ENCODE results near the gene MTOR. TPM values are rescaled to one million over a fixed set of nuclear protein-coding genes. Genes with fewer than 3 reads are reported as not detected.

MTOR gene
- total and polyA plus RNA-seq, 9 donors: 11.7 to 32.4 (median 21.3) TPM

- WGBS, 3 donors: 53 to 60% (median 59%) methylated on average over 7 of the region's 7 CpGs
- DNase-seq: no peak
- intact Hi-C loops (cut with DNase I): no loop called here
Observed at GRCh38 chr1:11156963-11157362, 105.4 kb downstream of the MTOR start.

DNA sequence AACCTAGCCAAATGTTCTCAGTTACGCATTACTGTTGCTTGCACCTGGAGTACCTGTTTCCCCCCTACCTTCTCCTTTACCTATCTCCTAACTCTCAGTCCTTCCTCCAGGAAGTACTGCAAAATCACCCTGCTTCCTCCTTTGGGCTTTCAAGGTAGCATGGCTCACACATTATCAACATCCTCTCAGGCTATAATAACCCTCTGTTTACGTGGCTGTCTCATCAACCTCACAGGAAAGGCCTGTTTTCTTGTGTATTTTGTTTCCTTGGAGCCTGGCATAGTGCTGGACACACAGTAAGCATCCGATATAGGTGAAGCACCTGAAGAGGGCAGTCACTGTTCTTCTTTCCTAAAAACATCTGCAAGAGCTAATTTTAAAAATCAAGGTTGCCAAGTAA, 105.9 kb downstream of the MTOR start:
- Histone ChIP-seq H3K4me1 (ENCODE audit: insufficient read depth) (peaks cover 28% of the 10 kb centered on the region), H3K27ac (peak overlapping the region in 1 of 2 donors; percentile 38), H3K36me3 (no peaks in the 10 kb centered on the region), H3K27me3 (no peaks in the 10 kb centered on the region), H3K4me3 (no peak overlapping the region), H3K9me3 (no peaks in the 10 kb centered on the region)
- 84 to 90% (median 85%) methylated on average over 3 of the region's 3 CpGs for WGBS, 3 donors
- no peak for TF ChIP-seq EP300 (IDR thresholded peaks at IDR 0.05)
- no peak for TF ChIP-seq POLR2A (IDR thresholded peaks at IDR 0.05)
- TF ChIP-seq, protein P1, sequence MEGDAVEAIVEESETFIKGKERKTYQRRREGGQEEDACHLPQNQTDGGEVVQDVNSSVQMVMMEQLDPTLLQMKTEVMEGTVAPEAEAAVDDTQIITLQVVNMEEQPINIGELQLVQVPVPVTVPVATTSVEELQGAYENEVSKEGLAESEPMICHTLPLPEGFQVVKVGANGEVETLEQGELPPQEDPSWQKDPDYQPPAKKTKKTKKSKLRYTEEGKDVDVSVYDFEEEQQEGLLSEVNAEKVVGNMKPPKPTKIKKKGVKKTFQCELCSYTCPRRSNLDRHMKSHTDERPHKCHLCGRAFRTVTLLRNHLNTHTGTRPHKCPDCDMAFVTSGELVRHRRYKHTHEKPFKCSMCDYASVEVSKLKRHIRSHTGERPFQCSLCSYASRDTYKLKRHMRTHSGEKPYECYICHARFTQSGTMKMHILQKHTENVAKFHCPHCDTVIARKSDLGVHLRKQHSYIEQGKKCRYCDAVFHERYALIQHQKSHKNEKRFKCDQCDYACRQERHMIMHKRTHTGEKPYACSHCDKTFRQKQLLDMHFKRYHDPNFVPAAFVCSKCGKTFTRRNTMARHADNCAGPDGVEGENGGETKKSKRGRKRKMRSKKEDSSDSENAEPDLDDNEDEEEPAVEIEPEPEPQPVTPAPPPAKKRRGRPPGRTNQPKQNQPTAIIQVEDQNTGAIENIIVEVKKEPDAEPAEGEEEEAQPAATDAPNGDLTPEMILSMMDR (IDR thresholded peaks at IDR 0.05): no peak
- intact Hi-C loops (cut with DNase I): no loop called here
- no peak for DNase-seq

More at GRCh38 chr1:11156963-11157362, 105.4 kb downstream of the MTOR start:
- no peaks in the 10 kb centered on the region for H3K9me3 ChIP-seq
- peaks cover 23% of the 10 kb centered on the region for H3K4me1 ChIP-seq (ENCODE audit: insufficient read depth)
- H3K27me3 ChIP-seq: no peaks in the 10 kb centered on the region
- no peak overlapping the region for H3K4me3 ChIP-seq
- H3K36me3 ChIP-seq: no peaks in the 10 kb centered on the region
- TF ChIP-seq, protein P1 (IDR thresholded peaks at IDR 0.05): no peak
- TF ChIP-seq POLR2A (IDR thresholded peaks at IDR 0.05) (no peak), EP300 (IDR thresholded peaks at IDR 0.05) (no peak)
- peak overlapping the region; percentile 4 to 38 for H3K27ac ChIP-seq

DNA sequence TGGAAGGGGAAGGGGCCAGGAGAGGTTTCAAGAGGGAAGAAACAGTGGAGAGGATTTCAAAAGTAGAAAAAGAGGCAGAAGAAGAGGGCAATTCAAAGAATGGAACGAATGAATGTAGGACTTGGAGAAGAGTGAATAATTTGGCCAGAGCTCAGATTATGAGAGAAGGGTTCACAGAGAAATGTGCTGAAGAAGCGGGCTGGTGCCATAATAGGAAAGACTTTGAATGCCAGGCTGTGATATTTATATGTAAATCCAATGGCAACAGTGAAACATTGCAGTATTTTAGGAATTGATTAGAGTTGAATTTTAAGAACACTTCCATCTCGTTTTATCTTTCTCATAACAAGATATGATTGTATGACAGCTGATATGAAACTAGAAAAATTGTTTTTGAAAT, 109.2 kb downstream of the MTOR start:
- Histone ChIP-seq H3K9me3 (no peaks in the 10 kb centered on the region), H3K4me3 (no peak overlapping the region), H3K27me3 (no peaks in the 10 kb centered on the region), H3K36me3 (no peaks in the 10 kb centered on the region), H3K4me1 (ENCODE audit: insufficient read depth) (peaks cover 29% of the 10 kb centered on the region), H3K27ac (no peak overlapping the region)
- DNase-seq: no peak
- WGBS, 3 donors: 43 to 60% (median 49%) methylated on average over 3 of the region's 3 CpGs
- no peak for TF ChIP-seq POLR2A (IDR thresholded peaks at IDR 0.05)
- TF ChIP-seq EP300 (IDR thresholded peaks at IDR 0.05): no peak
- TF ChIP-seq, protein P1 (IDR thresholded peaks at IDR 0.05): no peak
- intact Hi-C loops (cut with DNase I): no loop called here

GRCh38 chr1:11152755-11153154, 109.6 kb downstream of the MTOR start:
- WGBS, 3 donors: 33 to 63% (median 56%) methylated on average over 9 of the region's 9 CpGs

More at GRCh38 chr1:11152755-11153154, 109.6 kb downstream of the MTOR start:
- intact Hi-C loops (cut with DNase I): no loop called here
- Histone ChIP-seq H3K4me1 (ENCODE audit: insufficient read depth) (peaks cover 29% of the 10 kb centered on the region), H3K9me3 (no peaks in the 10 kb centered on the region), H3K27me3 (no peaks in the 10 kb centered on the region), H3K36me3 (no peaks in the 10 kb centered on the region), H3K27ac (no peak overlapping the region), H3K4me3 (no peak overlapping the region)
- no peak for TF ChIP-seq EP300 (IDR thresholded peaks at IDR 0.05)
- no peak for TF ChIP-seq POLR2A (IDR thresholded peaks at IDR 0.05)
- TF ChIP-seq, protein P1 (IDR thresholded peaks at IDR 0.05): no peak
- DNase-seq: no peak

Data from ovary (tissue), 9 donors.